ENCODE data around the gene TFAP2B.

The TFAP2B gene

DNA sequence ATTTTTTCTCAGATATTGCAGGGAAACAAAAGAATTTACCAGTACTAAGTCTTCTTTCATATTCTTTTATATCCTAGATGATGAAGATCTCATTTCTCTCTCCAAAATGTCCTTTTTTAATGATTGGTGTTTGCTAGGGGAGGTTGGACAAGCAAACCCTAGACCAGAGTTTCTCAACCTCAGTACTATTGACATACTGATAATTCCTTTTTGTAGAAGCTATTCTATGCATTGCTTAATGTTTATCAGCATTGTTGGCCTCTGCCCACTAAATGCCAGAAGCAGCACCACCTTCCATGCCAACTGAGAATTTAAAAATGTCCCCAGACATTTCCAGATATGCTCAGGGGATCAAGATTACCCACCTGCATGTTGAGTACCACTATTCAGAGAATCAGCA is 14.4 kb upstream of the TFAP2B start:
- no peaks in the 10 kb centered on the region for H3K27me3 ChIP-seq (ENCODE audit: insufficient read depth, poor library complexity, severe bottlenecking)
- no peak overlapping the region for H3K4me3 ChIP-seq (replicated peaks; ENCODE audit: insufficient read depth, low read length)

DNA sequence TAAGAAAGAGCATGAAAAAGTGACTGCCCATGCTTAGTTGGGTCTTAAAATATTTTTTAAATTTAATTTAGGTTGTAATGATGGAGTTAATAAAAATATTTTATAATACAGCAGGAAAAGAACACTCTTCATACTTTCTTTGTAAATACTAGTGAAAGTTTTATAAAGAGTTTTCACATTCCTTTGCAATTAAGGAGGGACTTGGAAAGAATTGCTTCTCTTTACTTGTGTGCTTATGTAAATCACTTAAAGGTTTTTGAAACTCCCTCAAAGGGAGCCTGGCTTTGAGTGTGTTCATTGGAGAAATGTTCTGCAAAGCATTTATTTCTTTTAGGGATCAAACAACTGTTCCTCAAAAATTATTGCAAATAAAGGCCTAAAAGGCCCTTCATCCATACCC is 11.6 kb upstream of the TFAP2B start:
- DNase-seq (ENCODE audit: low read depth in 1 of 2, low spot score in 1 of 2) = no peak
- Histone ChIP-seq H3K4me3 (replicated peaks; ENCODE audit: insufficient read depth, low read length) (no peak overlapping the region), H3K27me3 (ENCODE audit: insufficient read depth, poor library complexity, severe bottlenecking) (no peaks in the 10 kb centered on the region), H3K27ac (replicated peaks) (no peak overlapping the region)
- TF ChIP-seq, protein P1, sequence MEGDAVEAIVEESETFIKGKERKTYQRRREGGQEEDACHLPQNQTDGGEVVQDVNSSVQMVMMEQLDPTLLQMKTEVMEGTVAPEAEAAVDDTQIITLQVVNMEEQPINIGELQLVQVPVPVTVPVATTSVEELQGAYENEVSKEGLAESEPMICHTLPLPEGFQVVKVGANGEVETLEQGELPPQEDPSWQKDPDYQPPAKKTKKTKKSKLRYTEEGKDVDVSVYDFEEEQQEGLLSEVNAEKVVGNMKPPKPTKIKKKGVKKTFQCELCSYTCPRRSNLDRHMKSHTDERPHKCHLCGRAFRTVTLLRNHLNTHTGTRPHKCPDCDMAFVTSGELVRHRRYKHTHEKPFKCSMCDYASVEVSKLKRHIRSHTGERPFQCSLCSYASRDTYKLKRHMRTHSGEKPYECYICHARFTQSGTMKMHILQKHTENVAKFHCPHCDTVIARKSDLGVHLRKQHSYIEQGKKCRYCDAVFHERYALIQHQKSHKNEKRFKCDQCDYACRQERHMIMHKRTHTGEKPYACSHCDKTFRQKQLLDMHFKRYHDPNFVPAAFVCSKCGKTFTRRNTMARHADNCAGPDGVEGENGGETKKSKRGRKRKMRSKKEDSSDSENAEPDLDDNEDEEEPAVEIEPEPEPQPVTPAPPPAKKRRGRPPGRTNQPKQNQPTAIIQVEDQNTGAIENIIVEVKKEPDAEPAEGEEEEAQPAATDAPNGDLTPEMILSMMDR (IDR thresholded peaks at IDR 0.05; ENCODE audit: insufficient read depth, low read length) = no peak

More for the DNA sequence above, 14.4 kb upstream of the TFAP2B start:
- DNase-seq (ENCODE audit: low read depth in 1 of 2, low spot score in 1 of 2) = no peak
- TF ChIP-seq, protein P2, sequence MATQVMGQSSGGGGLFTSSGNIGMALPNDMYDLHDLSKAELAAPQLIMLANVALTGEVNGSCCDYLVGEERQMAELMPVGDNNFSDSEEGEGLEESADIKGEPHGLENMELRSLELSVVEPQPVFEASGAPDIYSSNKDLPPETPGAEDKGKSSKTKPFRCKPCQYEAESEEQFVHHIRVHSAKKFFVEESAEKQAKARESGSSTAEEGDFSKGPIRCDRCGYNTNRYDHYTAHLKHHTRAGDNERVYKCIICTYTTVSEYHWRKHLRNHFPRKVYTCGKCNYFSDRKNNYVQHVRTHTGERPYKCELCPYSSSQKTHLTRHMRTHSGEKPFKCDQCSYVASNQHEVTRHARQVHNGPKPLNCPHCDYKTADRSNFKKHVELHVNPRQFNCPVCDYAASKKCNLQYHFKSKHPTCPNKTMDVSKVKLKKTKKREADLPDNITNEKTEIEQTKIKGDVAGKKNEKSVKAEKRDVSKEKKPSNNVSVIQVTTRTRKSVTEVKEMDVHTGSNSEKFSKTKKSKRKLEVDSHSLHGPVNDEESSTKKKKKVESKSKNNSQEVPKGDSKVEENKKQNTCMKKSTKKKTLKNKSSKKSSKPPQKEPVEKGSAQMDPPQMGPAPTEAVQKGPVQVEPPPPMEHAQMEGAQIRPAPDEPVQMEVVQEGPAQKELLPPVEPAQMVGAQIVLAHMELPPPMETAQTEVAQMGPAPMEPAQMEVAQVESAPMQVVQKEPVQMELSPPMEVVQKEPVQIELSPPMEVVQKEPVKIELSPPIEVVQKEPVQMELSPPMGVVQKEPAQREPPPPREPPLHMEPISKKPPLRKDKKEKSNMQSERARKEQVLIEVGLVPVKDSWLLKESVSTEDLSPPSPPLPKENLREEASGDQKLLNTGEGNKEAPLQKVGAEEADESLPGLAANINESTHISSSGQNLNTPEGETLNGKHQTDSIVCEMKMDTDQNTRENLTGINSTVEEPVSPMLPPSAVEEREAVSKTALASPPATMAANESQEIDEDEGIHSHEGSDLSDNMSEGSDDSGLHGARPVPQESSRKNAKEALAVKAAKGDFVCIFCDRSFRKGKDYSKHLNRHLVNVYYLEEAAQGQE (IDR thresholded peaks at IDR 0.05; ENCODE audit: insufficient replicate concordance, low read depth) = no peak
- TF ChIP-seq, protein P1 (IDR thresholded peaks at IDR 0.05; ENCODE audit: insufficient read depth, low read length) = no peak
- TF ChIP-seq GABPA (IDR thresholded peaks at IDR 0.05; ENCODE audit: low read depth) = no peak
- no peak for TF ChIP-seq POLR2AphosphoS5 (IDR thresholded peaks at IDR 0.05; ENCODE audit: low read depth)
- no peak for TF ChIP-seq SPI1 (IDR thresholded peaks at IDR 0.05; ENCODE audit: borderline replicate concordance, low read depth)
- H3K27ac ChIP-seq (replicated peaks) = no peak overlapping the region

DNA sequence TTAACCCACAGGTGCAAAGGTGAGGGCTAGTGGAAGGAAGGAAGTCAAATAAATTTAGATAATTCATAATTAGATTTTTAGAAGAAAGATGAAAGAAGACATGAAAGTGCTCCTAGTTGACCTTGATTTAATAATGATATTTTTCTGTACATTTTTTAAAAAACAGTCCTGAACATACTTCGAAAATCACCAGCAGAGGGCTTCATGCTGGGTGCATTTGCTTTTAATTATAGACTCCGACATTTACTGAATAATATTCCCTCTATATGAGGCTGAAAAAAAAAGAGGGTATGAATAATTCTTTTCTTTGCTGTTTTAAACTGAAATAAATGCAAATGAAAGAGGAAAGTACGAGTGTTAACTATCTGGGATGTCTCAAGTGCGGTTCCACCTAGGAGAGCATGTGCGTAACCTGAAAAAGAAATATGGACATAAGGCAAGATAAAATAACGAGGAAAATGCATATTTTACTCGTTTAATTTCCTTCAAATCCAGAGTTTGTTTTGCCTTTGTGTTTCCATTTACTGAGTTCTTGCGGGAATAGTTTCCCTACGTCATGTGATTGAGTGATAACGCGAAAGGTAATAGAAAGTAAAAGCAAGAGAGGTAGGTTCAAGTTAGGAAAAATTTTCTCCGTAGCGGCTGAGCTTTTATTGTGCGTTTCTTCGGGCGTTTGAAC is 3.1 kb upstream of the TFAP2B start:
- no peak overlapping the region for H3K27ac ChIP-seq (replicated peaks)
- H3K27me3 ChIP-seq (ENCODE audit: insufficient read depth, poor library complexity, severe bottlenecking) = peaks cover 25% of the 10 kb centered on the region
- peak overlapping the region; percentile 46 for H3K4me3 ChIP-seq (replicated peaks; ENCODE audit: insufficient read depth, low read length)
- TF ChIP-seq, protein P1 (IDR thresholded peaks at IDR 0.05; ENCODE audit: insufficient read depth, low read length) = peak; percentile 22
- TF ChIP-seq, protein P2 (IDR thresholded peaks at IDR 0.05; ENCODE audit: insufficient replicate concordance, low read depth) = no peak
- no peak for DNase-seq (ENCODE audit: low read depth in 1 of 2, low spot score in 1 of 2)

DNA sequence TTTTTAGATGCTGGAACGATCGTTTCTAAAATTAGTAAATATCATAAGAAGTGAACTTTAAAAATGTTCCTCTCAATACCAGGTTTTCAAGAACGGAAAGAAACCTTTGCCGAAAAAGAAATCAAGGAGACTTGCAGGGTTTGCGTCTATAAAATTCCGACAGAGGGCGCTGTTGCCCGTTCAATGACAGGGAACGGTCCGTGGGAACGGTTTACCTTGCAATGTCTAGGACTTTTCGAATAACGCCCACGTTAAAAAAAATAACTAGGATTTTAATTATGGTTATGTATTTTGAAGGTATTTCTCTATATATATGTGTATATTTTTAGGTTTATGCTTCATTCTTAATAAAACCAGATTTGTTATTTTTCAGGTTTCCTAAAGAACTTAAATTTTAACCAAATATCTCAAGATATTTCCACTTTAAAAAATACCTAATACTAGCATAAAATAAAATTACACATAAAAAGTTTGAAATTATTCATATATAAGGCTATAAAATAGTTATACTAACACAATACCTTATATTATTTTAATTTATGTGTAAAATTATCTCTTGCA is 2.5 kb upstream of the TFAP2B start:
- Histone ChIP-seq H3K27me3 (ENCODE audit: insufficient read depth, poor library complexity, severe bottlenecking) (peaks cover 31% of the 10 kb centered on the region), H3K4me3 (replicated peaks; ENCODE audit: insufficient read depth, low read length) (peak overlapping the region; percentile 46), H3K27ac (replicated peaks) (no peak overlapping the region)
- TF ChIP-seq, protein P1 (IDR thresholded peaks at IDR 0.05; ENCODE audit: insufficient read depth, low read length) = peak; percentile 34
- TF ChIP-seq GABPA (IDR thresholded peaks at IDR 0.05; ENCODE audit: low read depth) (no peak), POLR2AphosphoS5 (IDR thresholded peaks at IDR 0.05; ENCODE audit: low read depth) (no peak)
- DNase-seq (ENCODE audit: low read depth in 1 of 2, low spot score in 1 of 2) = peak; percentile 57 to 65
